Cardiac fibroblast (primary cell): Measurements from ENCODE around the gene PDGFA.
A peak's percentile ranks its signal among the peaks of the same experiment; 100 is the strongest.

Experiments
- DNase-seq, 2 donors: peaks; one replicate each; pipeline versions ENCODE4 v3.0.0 to v3.0.0-alpha.2; 2010; ENCODE audit warnings: low read depth in 2 of 2
- H3K4me3 ChIP-seq, 2 donors: replicated peaks in 1 of 2; 1 replicate in 1 of 2; 2 replicates in 1 of 2; pipeline ENCODE4 v1.5.1; 2011; ENCODE audit warnings: low read depth in 2 of 2, low read length in 2 of 2, mild to moderate bottlenecking in 2 of 2, moderate library complexity in 1 of 2
- CTCF ChIP-seq: IDR thresholded peaks from one replicate; pipeline ENCODE4 v1.5.1; 2011; ENCODE audit warnings: low read depth, mild to moderate bottlenecking, low read length, inconsistent platforms

The PDGFA gene

GRCh38 chr7:524800-525199 lies 5.2 kb upstream of the PDGFA start:
- TF ChIP-seq CTCF = no peak
- DNase-seq = no peak

GRCh38 chr7:523347-524336 lies 4.0 kb upstream of the PDGFA start:
- no peak for TF ChIP-seq CTCF
- H3K4me3 ChIP-seq = no peak overlapping the region
- DNase-seq = no peak

More at GRCh38 chr7:524800-525199, 5.2 kb upstream of the PDGFA start:
- H3K4me3 ChIP-seq = no peak overlapping the region

GRCh38 chr7:522951-523314 lies 3.3 kb upstream of the PDGFA start:
- DNase-seq = no peak
- no peak overlapping the region for H3K4me3 ChIP-seq
- TF ChIP-seq CTCF = no peak

GRCh38 chr7:522071-522950 lies 2.7 kb upstream of the PDGFA start:
- H3K4me3 ChIP-seq = peak overlapping the region; percentile 35
- TF ChIP-seq CTCF = no peak
- peak; percentile 40 to 61 for DNase-seq

- H3K4me3 ChIP-seq = peak overlapping the region; percentile 35
- peak; percentile 57 to 58 for DNase-seq
- TF ChIP-seq CTCF = no peak
Measured at GRCh38 chr7:521221-522070, 1.8 kb upstream of the PDGFA start.
